K562 (cell line): ENCODE measurements around the gene CEP192. TPM values are rescaled to one million over a fixed set of nuclear protein-coding genes. Genes with fewer than 3 reads are reported as not detected.

Experiments used
- ATAC-seq: fragments of 200-7000 bp; cut with Tn5 transposase; 3 replicates; pipeline ENCODE4 v1.9.1; 2020; ENCODE audit warnings: moderate library complexity
- BruUV-seq: library from RNA; stranded (reverse); fragments of 400-500 nt; replicated peaks from 2 replicates; lab custom pipeline; 2021; lab: Mats Ljungman, UMichigan
- CTCF ChIA-PET: fragments of 300-600 bp; formaldehyde crosslinking; extraction: SDS; loops from one replicate; lab custom pipeline; 2021; ENCODE audit warnings: low intra/inter-chr PET ratio; lab: Yijun Ruan, JAX
- POLR2A ChIA-PET: fragments of 300-600, 350-650 bp; sonication (Branson Sonifier 250); formaldehyde crosslinking; extraction: SDS; loops from one replicate; lab custom pipeline; 2021; ENCODE audit warnings: antibody characterized with exemption, inconsistent platforms; lab: Yijun Ruan, JAX
- DNase-seq, 4 experiments: peaks; one replicate each; pipeline versions ENCODE4 v3.0.0 to v3.0.0-alpha.2; 2011 to 2018; ENCODE audit warnings: low spot score in 3 of 4, mixed read lengths in 3 of 4; ENCODE audit errors: extremely low read depth in 1 of 4
- FAIRE-seq: peaks from 2 replicates; lab custom pipeline; 2011; peaks lifted over from hg19 to GRCh38; lab: Jason Lieb, UNC
- H2AFZ ChIP-seq: 2 replicates; pipeline ENCODE4 v1.6.0; 2011; ENCODE audit warnings: low read depth, low read length, control low read depth, inconsistent platforms
- H3K27ac ChIP-seq: fragments of 200-600 bp; 3 replicates; pipeline ENCODE4 v1.8.0; 2011; ENCODE audit warnings: low read depth, mild to moderate bottlenecking, control low read depth, inconsistent platforms, low read length, moderate library complexity, mixed read lengths; ENCODE audit errors: extremely low read depth
- H3K27me3 ChIP-seq, 2 experiments: fragments of 300-600 bp in 1 of 2; 2 replicates in 1 of 2; 3 replicates in 1 of 2; pipeline versions ENCODE4 v1.6.0 to v1.8.0; 2011; ENCODE audit warnings: inconsistent platforms in 2 of 2, low read length in 2 of 2, mild to moderate bottlenecking in 1 of 2, mixed read lengths in 1 of 2, moderate library complexity in 1 of 2; ENCODE audit not compliant: control insufficient read depth in 2 of 2, insufficient read depth in 2 of 2
- H3K36me3 ChIP-seq: fragments of 300-600 bp; 3 replicates; pipeline ENCODE4 v1.8.0; 2011; ENCODE audit warnings: mild to moderate bottlenecking, low read length, inconsistent platforms; ENCODE audit not compliant: control insufficient read depth, insufficient read depth
- H3K4me1 ChIP-seq, 2 experiments: fragments of 200-600 bp in 1 of 2; replicated peaks in 1 of 2; 2 replicates in 1 of 2; 3 replicates in 1 of 2; pipeline versions ENCODE4 v1.5.1 to v1.8.0; 2011; ENCODE audit warnings: inconsistent platforms in 2 of 2, low read length in 2 of 2, mild to moderate bottlenecking in 1 of 2, mixed read lengths in 1 of 2, moderate library complexity in 1 of 2; ENCODE audit not compliant: control insufficient read depth in 2 of 2, insufficient read depth in 2 of 2
- H3K4me2 ChIP-seq: 2 replicates; pipeline ENCODE4 v1.6.1; 2011; ENCODE audit warnings: low read length, control low read depth, inconsistent platforms, mixed read lengths; ENCODE audit not compliant: insufficient read depth
- H3K4me3 ChIP-seq: fragments of 200-600 bp; sonication (generic), shearing (Covaris generic); 2 replicates; pipeline ENCODE4 v1.5.1; 2016; ENCODE audit warnings: control low read depth, inconsistent platforms
- H3K79me2 ChIP-seq: fragments of 200-600 bp; 3 replicates; pipeline ENCODE4 v1.8.0; 2011; ENCODE audit warnings: low read length, inconsistent platforms; ENCODE audit not compliant: control insufficient read depth, insufficient read depth
- H3K9ac ChIP-seq, 2 experiments: 2 replicates each; pipeline versions ENCODE4 v1.6.0 to v1.6.1; 2011; ENCODE audit warnings: low read depth in 2 of 2, low read length in 2 of 2, control low read depth in 1 of 2, inconsistent platforms in 1 of 2, mild to moderate bottlenecking in 1 of 2, mixed read lengths in 1 of 2; ENCODE audit not compliant: insufficient read depth in 1 of 2
- H3K9me1 ChIP-seq: one replicate; pipeline ENCODE4 v1.6.0; 2011; ENCODE audit warnings: inconsistent platforms, mild to moderate bottlenecking, low read length, moderate library complexity; ENCODE audit not compliant: control insufficient read depth, insufficient read depth
- H3K9me3 ChIP-seq: replicated peaks from 2 replicates; pipeline ENCODE4 v1.5.1; 2011; ENCODE audit warnings: low read depth, low read length, inconsistent platforms; ENCODE audit not compliant: control insufficient read depth, insufficient read depth
- H4K20me1 ChIP-seq: replicated peaks from 2 replicates; pipeline ENCODE4 v1.6.1; 2011; ENCODE audit warnings: low read length, inconsistent platforms, mixed read lengths; ENCODE audit not compliant: control insufficient read depth, insufficient read depth
- AFF1 ChIP-seq, 2 experiments: fragments of 450-650 bp; IDR thresholded peaks; 2 replicates each; pipeline ENCODE4 v1.6.1; 2018; ENCODE audit warnings: mild to moderate bottlenecking in 2 of 2, low read depth in 1 of 2; ENCODE audit not compliant: partially characterized antibody in 2 of 2
- CBFA2T3 ChIP-seq: fragments of 450-650 bp; IDR thresholded peaks from 2 replicates; pipeline ENCODE4 v1.6.1; 2017
- CCAR2 ChIP-seq: fragments of 200-400 bp; formaldehyde crosslinking; IDR thresholded peaks from 2 replicates; pipeline ENCODE4 v1.6.1; 2017; ENCODE audit warnings: mild to moderate bottlenecking, low read depth, low read length
- GTF2A2 ChIP-seq: IDR thresholded peaks from 2 replicates; pipeline ENCODE4 v1.6.1; 2016; ENCODE audit warnings: mild to moderate bottlenecking, missing genetic modification characterization, missing compliant biosample characterization
- KLF13 ChIP-seq: fragments of 450-650 bp; IDR thresholded peaks from 2 replicates; pipeline ENCODE4 v1.6.1; 2016; ENCODE audit warnings: missing genetic modification characterization, low read depth, mild to moderate bottlenecking, missing compliant biosample characterization, moderate library complexity, borderline replicate concordance
- OTX1 ChIP-seq: fragments of 450-650 bp; formaldehyde crosslinking; IDR thresholded peaks from 2 replicates; pipeline ENCODE4 v1.4.0; 2022; ENCODE audit warnings: mild to moderate bottlenecking
- POLR3G ChIP-seq: IDR thresholded peaks from 2 replicates; pipeline ENCODE4 v1.6.1; 2011; ENCODE audit not compliant: insufficient read length, insufficient replicate concordance; ENCODE audit errors: extremely low read depth
- SMAD1 ChIP-seq: fragments of 150-350 bp; IDR thresholded peaks from 2 replicates; pipeline ENCODE4 v1.6.1; 2014; ENCODE audit warnings: low read length, low read depth; ENCODE audit not compliant: partially characterized antibody
- SREBF1 ChIP-seq: fragments of 150-350 bp; IDR thresholded peaks from 2 replicates; pipeline ENCODE4 v1.6.1; 2014; ENCODE audit warnings: antibody characterized with exemption, low read depth, low read length, borderline replicate concordance
- SREBF2 ChIP-seq: sonication (generic); formaldehyde crosslinking; IDR thresholded peaks from 2 replicates; pipeline ENCODE4 v1.4.0; 2020; ENCODE audit warnings: mild to moderate bottlenecking, missing genetic modification reagents
- THAP12 ChIP-seq: fragments of 250-450 bp; sonication (Bioruptor Pico); IDR thresholded peaks from 2 replicates; pipeline ENCODE4 v1.9.0; 2021; ENCODE audit warnings: mild to moderate bottlenecking, inconsistent platforms
- ZNF668 ChIP-seq: fragments of 250-450 bp; sonication (Bioruptor Pico); IDR thresholded peaks from 2 replicates; pipeline ENCODE4 v1.8.0; 2022; ENCODE audit warnings: mild to moderate bottlenecking, inconsistent platforms
- WGBS: fragments of 100-300 bp; shearing (Covaris generic); methylation state at CpG from one replicate; pipeline ENCODE4 v1.1.6; 2016; ENCODE audit warnings: low coverage, mixed read lengths; ENCODE audit not compliant: insufficient coverage; ENCODE audit errors: missing lambda C conversion rate; 5-methylcytosine and 5-hydroxymethylcytosine counted together
- in situ Hi-C: fragments of 300-500 bp; cut with MboI; formaldehyde crosslinking; loops from 4 replicates; pipeline ENCODE4 v1.15.0; 2018; ENCODE audit warnings: inconsistent platforms, mixed read lengths
- intact Hi-C: fragments of 100-400 bp; cut with micrococcal nuclease; formaldehyde crosslinking; loops from 2 replicates; pipeline ENCODE4 v1.14.2; 2022
- polyA plus RNA-seq, 8 experiments: library from polyadenylated mRNA; depleted of rRNA in 4 of 8; stranded (reverse) in 5 of 8; unstranded in 3 of 8; fragments of >200 nt; fragmentation: Nextera tagmentation in 2 of 8; fragmentation: Illumina TruSeq in 1 of 8; extraction: Ambion mirVana in 2 of 8; extraction: Trizol in 1 of 8; gene quantifications; 2 replicates each; pipeline versions ENCODE4 v1.2.1 to v1.2.3, GENCODE V29; 2011 to 2014; ENCODE audit warnings: inconsistent platforms in 1 of 8, missing spikeins in 1 of 8
- total RNA-seq, 7 experiments: library from RNA; depleted of rRNA in 6 of 7; stranded (reverse); fragments of >200 nt in 6 of 7; fragmentation: Illumina TruSeq in 2 of 7; extraction: Trizol in 2 of 7; gene quantifications; 2 replicates each; pipeline versions ENCODE4 v1.2.1 to v1.2.3, GENCODE V29; 2011 to 2021; ENCODE audit warnings: low replicate concordance in 1 of 7
- TF ChIP-seq, protein P1 (sequence below): fragments of 250-450 bp; sonication (Bioruptor Pico); IDR thresholded peaks from 2 replicates; pipeline ENCODE4 v1.5.1; 2021; ENCODE audit warnings: mild to moderate bottlenecking

CEP192 gene
- total and polyA plus RNA-seq, 9 of the 15 experiments (the other 6 are each of a cell fraction or from before 2014, with no cell fraction given) = 14.4 to 54.4 (median 35.8) TPM

GRCh38 chr18:13086906-13087305 is 95.7 kb downstream of the CEP192 start:
- no peaks in the 10 kb centered on the region; the same call in 2 of the 3 replicates for H3K79me2 ChIP-seq
- no peaks in the 10 kb centered on the region for H4K20me1 ChIP-seq
- FAIRE-seq (no peak), ATAC-seq (no peak), DNase-seq (no peak)
- H3K4me1 ChIP-seq = no peaks in the 10 kb centered on the region
- H3K9me1 ChIP-seq = no peaks in the 10 kb centered on the region
- ChIA-PET CTCF (no interaction called here), POLR2A (interaction anchor here (1.1 to 1.5 kb wide), 2 partner anchors 11 to 32 kb away, joined by 4 read pairs; no protein-coding TSS in a partner anchor)
- H3K27me3 ChIP-seq = no peaks in the 10 kb centered on the region
- H3K9ac ChIP-seq = no peak overlapping the region
- BruUV-seq = no TSS peak
- H3K9me3 ChIP-seq = no peaks in the 10 kb centered on the region
- H3K36me3 ChIP-seq = peaks cover 50% of the 10 kb centered on the region
- intact Hi-C loops = no loop called here
- in situ Hi-C loops = no loop called here
- H3K27ac ChIP-seq = no peak overlapping the region
- no peak overlapping the region for H3K4me3 ChIP-seq
- H2AFZ ChIP-seq = no peak overlapping the region
- 96% methylated on average over 4 of the region's 4 CpGs for WGBS
- H3K4me2 ChIP-seq = no peak overlapping the region
- TF ChIP-seq SMAD1 (no peak), KLF13 (no peak), THAP12 (CRISPR knock-in tag) (no peak), POLR3G (no peak), ZNF668 (CRISPR knock-in tag) (no peak), SREBF1 (no peak), OTX1 (CRISPR knock-in tag) (no peak), CBFA2T3 (no peak), SREBF2 (CRISPR knock-in tag) (no peak), CCAR2 (no peak), GTF2A2 (tag) (no peak), AFF1 (IDR thresholded peaks at IDR 0.05; ENCODE audit: low read depth in 1 of 2, partially characterized antibody in 2 of 2) (no peak)
- TF ChIP-seq, protein P1, sequence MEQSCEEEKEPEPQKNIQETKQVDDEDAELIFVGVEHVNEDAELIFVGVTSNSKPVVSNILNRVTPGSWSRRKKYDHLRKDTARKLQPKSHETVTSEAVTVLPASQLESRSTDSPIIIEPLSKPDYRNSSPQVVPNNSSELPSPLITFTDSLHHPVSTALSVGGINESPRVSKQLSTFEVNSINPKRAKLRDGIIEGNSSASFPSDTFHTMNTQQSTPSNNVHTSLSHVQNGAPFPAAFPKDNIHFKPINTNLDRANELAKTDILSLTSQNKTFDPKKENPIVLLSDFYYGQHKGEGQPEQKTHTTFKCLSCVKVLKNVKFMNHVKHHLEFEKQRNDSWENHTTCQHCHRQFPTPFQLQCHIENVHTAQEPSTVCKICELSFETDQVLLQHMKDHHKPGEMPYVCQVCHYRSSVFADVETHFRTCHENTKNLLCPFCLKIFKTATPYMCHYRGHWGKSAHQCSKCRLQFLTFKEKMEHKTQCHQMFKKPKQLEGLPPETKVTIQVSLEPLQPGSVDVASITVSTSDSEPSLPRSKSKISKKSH (CRISPR knock-in tag) = no peak
